ENCODE results near the gene MBD5. TPM values are rescaled to one million over a fixed set of nuclear protein-coding genes. Genes with fewer than 3 reads are reported as not detected.

MBD5 gene
- total RNA-seq, 2 experiments from 2014 or later = 13.8 to 46.3 TPM

GRCh38 chr2:148507970-148508369 is 487.1 kb downstream of the MBD5 start:
- no TSS peak for BruUV-seq (replicated peaks)
- Histone ChIP-seq H3K9me3 (ENCODE audit: low read length) (no peaks in the 10 kb centered on the region), H3K79me2 (ENCODE audit: insufficient read depth, low read depth, low read length) (no peaks in the 10 kb centered on the region), H3K9me2 (ENCODE audit: insufficient read depth, low read length) (no peaks in the 10 kb centered on the region), H3K27ac (ENCODE audit: low read depth, low read length, poor library complexity, severe bottlenecking) (no peak overlapping the region), H2AFZ (ENCODE audit: low read length) (no peak overlapping the region), H3K36me3 (ENCODE audit: insufficient read depth, low read length) (no peaks in the 10 kb centered on the region), H3K4me2 (ENCODE audit: low read length) (no peak overlapping the region), H4K20me1 (ENCODE audit: insufficient read depth, low read length) (no peaks in the 10 kb centered on the region), H3K4me1 (ENCODE audit: insufficient read depth, low read length, poor library complexity, severe bottlenecking) (no peaks in the 10 kb centered on the region), H3K4me3 (ENCODE audit: low read depth, low read length, poor library complexity, severe bottlenecking) (no peak overlapping the region)
- intact Hi-C loops (cut with micrococcal nuclease; ENCODE audit: unreplicated experiment) = no loop called here
- ChIA-PET CTCF (ENCODE audit: unreplicated experiment) (interaction anchor here (1.9 kb wide), 1 partner anchor 518 kb away, joined by 7 read pairs; no protein-coding TSS in a partner anchor), POLR2A (interaction anchor here (1.1 to 2.7 kb wide), 3 partner anchors 10 to 237 kb away, joined by 3 to 10 read pairs (median 3); no protein-coding TSS in a partner anchor)
- TF ChIP-seq CTCF (conservative IDR thresholded peaks at IDR 0.05; ENCODE audit: low read length) (no peak), EZH2phosphoT487 (IDR thresholded peaks at IDR 0.05; ENCODE audit: borderline replicate concordance, low read depth, low read length) (no peak)
- no peak for DNase-seq (ENCODE audit: low spot score)

GRCh38 chr2:148508878-148509287 is 488.0 kb downstream of the MBD5 start:
- H3K4me1 ChIP-seq (ENCODE audit: insufficient read depth, low read length, poor library complexity, severe bottlenecking) = no peaks in the 10 kb centered on the region
- no TSS peak for BruUV-seq (replicated peaks)
- CTCF ChIA-PET (ENCODE audit: unreplicated experiment) = interaction anchor here (0.6 to 1.9 kb wide), 6 partner anchors 14 to 994 kb away, joined by 3 to 7 read pairs (median 3); partner anchors contain the start of gene MBD5
- POLR2A ChIA-PET = interaction anchor here (1.0 to 2.7 kb wide), 7 partner anchors 10 to 521 kb away, joined by 3 to 10 read pairs (median 5); no protein-coding TSS in a partner anchor
- intact Hi-C loops (cut with micrococcal nuclease; ENCODE audit: unreplicated experiment) = loop anchor here (1.0 kb wide), 2 partner anchors 519 to 572 kb away; no protein-coding TSS in a partner anchor
- H2AFZ ChIP-seq (ENCODE audit: low read length) = peak overlapping the region; percentile 77; the same call in 1 of the 2 replicates
- no peak for DNase-seq (ENCODE audit: low spot score)
- no peak overlapping the region for H3K27ac ChIP-seq (ENCODE audit: low read depth, low read length, poor library complexity, severe bottlenecking)
- H3K4me3 ChIP-seq (ENCODE audit: low read depth, low read length, poor library complexity, severe bottlenecking) = peak overlapping the region; percentile 26
- H3K4me2 ChIP-seq (ENCODE audit: low read length) = peak overlapping the region; percentile 54
- TF ChIP-seq EZH2phosphoT487 (IDR thresholded peaks at IDR 0.05; ENCODE audit: borderline replicate concordance, low read depth, low read length) (no peak), CTCF (conservative IDR thresholded peaks at IDR 0.05; ENCODE audit: low read length) (no peak)
- H3K79me2 ChIP-seq (ENCODE audit: insufficient read depth, low read depth, low read length) = no peaks in the 10 kb centered on the region
- H4K20me1 ChIP-seq (ENCODE audit: insufficient read depth, low read length) = no peaks in the 10 kb centered on the region
- no peaks in the 10 kb centered on the region for H3K9me2 ChIP-seq (ENCODE audit: insufficient read depth, low read length)
- H3K36me3 ChIP-seq (ENCODE audit: insufficient read depth, low read length) = no peaks in the 10 kb centered on the region
- H3K9me3 ChIP-seq (ENCODE audit: low read length) = no peaks in the 10 kb centered on the region

- no peaks in the 10 kb centered on the region for H3K4me1 ChIP-seq (ENCODE audit: insufficient read depth, low read length, poor library complexity, severe bottlenecking)
- TF ChIP-seq CTCF (conservative IDR thresholded peaks at IDR 0.05; ENCODE audit: low read length) (peak; percentile 94), EZH2phosphoT487 (IDR thresholded peaks at IDR 0.05; ENCODE audit: borderline replicate concordance, low read depth, low read length) (no peak)
- H3K36me3 ChIP-seq (ENCODE audit: insufficient read depth, low read length) = no peaks in the 10 kb centered on the region
- no peaks in the 10 kb centered on the region for H3K9me3 ChIP-seq (ENCODE audit: low read length)
- no TSS peak for BruUV-seq (replicated peaks)
- peak overlapping the region; percentile 26 for H3K4me3 ChIP-seq (ENCODE audit: low read depth, low read length, poor library complexity, severe bottlenecking)
- H2AFZ ChIP-seq (ENCODE audit: low read length) = peak overlapping the region; percentile 77; the same call in 1 of the 2 replicates
- no peaks in the 10 kb centered on the region for H4K20me1 ChIP-seq (ENCODE audit: insufficient read depth, low read length)
- H3K79me2 ChIP-seq (ENCODE audit: insufficient read depth, low read depth, low read length) = no peaks in the 10 kb centered on the region
- intact Hi-C loops (cut with micrococcal nuclease; ENCODE audit: unreplicated experiment) = loop anchor here (1.0 kb wide), 2 partner anchors 519 to 572 kb away; no protein-coding TSS in a partner anchor
- no peaks in the 10 kb centered on the region for H3K9me2 ChIP-seq (ENCODE audit: insufficient read depth, low read length)
- DNase-seq (ENCODE audit: low spot score) = peak; percentile 80
- H3K4me2 ChIP-seq (ENCODE audit: low read length) = peak overlapping the region; percentile 54
- CTCF ChIA-PET (ENCODE audit: unreplicated experiment) = interaction anchor here (0.6 to 1.9 kb wide), 7 partner anchors 13 to 994 kb away, joined by 3 to 7 read pairs (median 3); partner anchors contain the start of gene MBD5
- H3K27ac ChIP-seq (ENCODE audit: low read depth, low read length, poor library complexity, severe bottlenecking) = no peak overlapping the region
- POLR2A ChIA-PET = interaction anchor here (1.0 to 2.7 kb wide), 6 partner anchors 10 to 521 kb away, joined by 3 to 10 read pairs (median 5); no protein-coding TSS in a partner anchor
These were observed 488.5 kb downstream of the MBD5 start for GRCh38 chr2:148509288-148509902.
